NT2/D1 (cell line): ENCODE measurements around the gene PIPOX.

Source experiments
- DNase-seq: peaks from one replicate; pipeline ENCODE4 v3.0.0-alpha.2; 2011; ENCODE audit warnings: low read depth, low spot score
- H3K27me3 ChIP-seq: 2 replicates; pipeline ENCODE4 v1.6.0; 2011; ENCODE audit warnings: mild to moderate bottlenecking; ENCODE audit not compliant: insufficient read length, insufficient read depth
- H3K36me3 ChIP-seq: 2 replicates; pipeline ENCODE4 v1.6.1; 2011; ENCODE audit warnings: mild to moderate bottlenecking, low read length, mixed read lengths; ENCODE audit not compliant: insufficient read depth, insufficient read length
- H3K4me1 ChIP-seq: 2 replicates; pipeline ENCODE4 v1.5.1; 2011; ENCODE audit not compliant: insufficient read depth, insufficient read length
- H3K4me3 ChIP-seq: 2 replicates; pipeline ENCODE4 v1.5.1; 2011; ENCODE audit warnings: low read depth; ENCODE audit not compliant: insufficient read length
- H3K9ac ChIP-seq: 2 replicates; pipeline ENCODE4 v1.6.0; 2011; ENCODE audit warnings: low read depth; ENCODE audit not compliant: insufficient read length
- H3K9me3 ChIP-seq: 2 replicates; pipeline ENCODE4 v1.5.1; 2011; ENCODE audit warnings: mild to moderate bottlenecking, low read length; ENCODE audit not compliant: insufficient read depth
- SUZ12 ChIP-seq: IDR thresholded peaks from 2 replicates; pipeline ENCODE4 v1.6.1; 2011; ENCODE audit not compliant: insufficient read length, insufficient read depth; ENCODE audit errors: extremely low read depth
- YY1 ChIP-seq: IDR thresholded peaks from 2 replicates; pipeline ENCODE4 v1.6.1; 2011; ENCODE audit not compliant: insufficient read length, insufficient read depth
- ZNF274 ChIP-seq: IDR thresholded peaks from 2 replicates; pipeline ENCODE4 v1.6.1; 2011; ENCODE audit warnings: mild to moderate bottlenecking, low read depth, low read length

Gene PIPOX

GRCh38 chr17:29021226-29021625 is 21.7 kb upstream of the PIPOX start:
- Histone ChIP-seq H3K9me3 (no peaks in the 10 kb centered on the region), H3K4me1 (peaks cover 12% of the 10 kb centered on the region), H3K4me3 (no peak overlapping the region), H3K27me3 (no peaks in the 10 kb centered on the region), H3K9ac (no peak overlapping the region), H3K36me3 (no peaks in the 10 kb centered on the region)
- DNase-seq = no peak
- TF ChIP-seq SUZ12 (no peak), YY1 (no peak), ZNF274 (no peak)

- Histone ChIP-seq H3K9me3 (no peaks in the 10 kb centered on the region), H3K27me3 (no peaks in the 10 kb centered on the region), H3K36me3 (no peaks in the 10 kb centered on the region), H3K9ac (no peak overlapping the region), H3K4me3 (no peak overlapping the region), H3K4me1 (peaks cover 6% of the 10 kb centered on the region)
- no peak for DNase-seq
- TF ChIP-seq YY1 (no peak), SUZ12 (no peak), ZNF274 (no peak)
Observed at GRCh38 chr17:29022074-29022473, 20.9 kb upstream of the PIPOX start.

- no peaks in the 10 kb centered on the region for H3K27me3 ChIP-seq
- H3K36me3 ChIP-seq = no peaks in the 10 kb centered on the region
- H3K9ac ChIP-seq = no peak overlapping the region
- no peak for DNase-seq
- peaks cover 5% of the 10 kb centered on the region for H3K4me1 ChIP-seq
- no peak for TF ChIP-seq YY1
- no peak for TF ChIP-seq ZNF274
- no peak for TF ChIP-seq SUZ12
- H3K9me3 ChIP-seq = no peaks in the 10 kb centered on the region
- H3K4me3 ChIP-seq = no peak overlapping the region
Observed at GRCh38 chr17:29024316-29024952, 18.5 kb upstream of the PIPOX start.

- no peaks in the 10 kb centered on the region for H3K27me3 ChIP-seq
- no peaks in the 10 kb centered on the region for H3K36me3 ChIP-seq
- no peak overlapping the region for H3K4me3 ChIP-seq
- DNase-seq = no peak
- H3K4me1 ChIP-seq = peaks cover 5% of the 10 kb centered on the region
- TF ChIP-seq ZNF274 (no peak), YY1 (no peak), SUZ12 (no peak)
- peak overlapping the region; percentile 9 for H3K9ac ChIP-seq
- H3K9me3 ChIP-seq = peaks cover 10% of the 10 kb centered on the region; the same call in 1 of the 2 replicates
Observed at GRCh38 chr17:29031488-29031887, 11.5 kb upstream of the PIPOX start.

- no peak for DNase-seq
- Histone ChIP-seq H3K27me3 (no peaks in the 10 kb centered on the region), H3K9ac (peak overlapping the region; percentile 9), H3K4me1 (peaks cover 7% of the 10 kb centered on the region), H3K36me3 (no peaks in the 10 kb centered on the region), H3K9me3 (peaks cover 10% of the 10 kb centered on the region; the same call in 1 of the 2 replicates), H3K4me3 (no peak overlapping the region)
- TF ChIP-seq YY1 (no peak), SUZ12 (no peak)
Observed at GRCh38 chr17:29032013-29032856, 10.7 kb upstream of the PIPOX start.

GRCh38 chr17:29032857-29033197 is 10.1 kb upstream of the PIPOX start:
- H3K27me3 ChIP-seq = no peaks in the 10 kb centered on the region
- H3K36me3 ChIP-seq = no peaks in the 10 kb centered on the region
- no peak for TF ChIP-seq ZNF274
- TF ChIP-seq YY1 = no peak
- TF ChIP-seq SUZ12 = no peak
- no peak overlapping the region for H3K9ac ChIP-seq
- H3K4me1 ChIP-seq = peaks cover 2% of the 10 kb centered on the region
- peaks cover 10% of the 10 kb centered on the region; the same call in 1 of the 2 replicates for H3K9me3 ChIP-seq
- no peak for DNase-seq
- H3K4me3 ChIP-seq = no peak overlapping the region

- H3K4me1 ChIP-seq = peaks cover 2% of the 10 kb centered on the region
- H3K9ac ChIP-seq = no peak overlapping the region
- TF ChIP-seq SUZ12 (no peak), ZNF274 (no peak), YY1 (no peak)
- H3K36me3 ChIP-seq = no peaks in the 10 kb centered on the region
- DNase-seq = no peak
- H3K9me3 ChIP-seq = peaks cover 10% of the 10 kb centered on the region; the same call in 1 of the 2 replicates
- H3K27me3 ChIP-seq = no peaks in the 10 kb centered on the region
- no peak overlapping the region for H3K4me3 ChIP-seq
Observed at GRCh38 chr17:29034510-29034909, 8.4 kb upstream of the PIPOX start.
